H9 (cell line): ENCODE results near the gene KRTAP6-2. TPM values are rescaled to one million over a fixed set of nuclear protein-coding genes. Genes with fewer than 3 reads are reported as not detected.

ENCODE experiments used
- DNase-seq: peaks from one replicate; pipeline ENCODE4 v3.0.0-alpha.2; 2017
- H2AFZ ChIP-seq: one replicate; pipeline ENCODE4 v1.6.1; 2013; ENCODE audit warnings: mild to moderate bottlenecking, low read length, control low read depth, moderate library complexity
- H2AK5ac ChIP-seq: 2 replicates; pipeline ENCODE4 v1.6.1; 2013; ENCODE audit warnings: low read length, control low read depth, mixed read lengths; ENCODE audit not compliant: insufficient read length
- H2BK120ac ChIP-seq: one replicate; pipeline ENCODE4 v1.6.1; 2013; ENCODE audit warnings: low read depth, mild to moderate bottlenecking, low read length, control low read depth, inconsistent platforms; ENCODE audit not compliant: poor library complexity, severe bottlenecking
- H2BK12ac ChIP-seq: 2 replicates; pipeline ENCODE4 v1.6.1; 2013; ENCODE audit warnings: low read length, control low read depth, mixed read lengths, low read depth; ENCODE audit not compliant: insufficient read length
- H2BK15ac ChIP-seq: 2 replicates; pipeline ENCODE4 v1.6.1; 2013; ENCODE audit warnings: low read depth, low read length, control low read depth
- H2BK20ac ChIP-seq: one replicate; pipeline ENCODE4 v1.6.1; 2013; ENCODE audit warnings: low read depth, mild to moderate bottlenecking, low read length, control low read depth, inconsistent platforms; ENCODE audit not compliant: poor library complexity, severe bottlenecking
- H2BK5ac ChIP-seq: 2 replicates; pipeline ENCODE4 v1.6.1; 2013; ENCODE audit warnings: low read length, control low read depth, mixed read lengths; ENCODE audit not compliant: insufficient read length
- H3K14ac ChIP-seq: 2 replicates; pipeline ENCODE4 v1.6.1; 2013; ENCODE audit warnings: low read length, control low read depth; ENCODE audit not compliant: insufficient read depth
- H3K18ac ChIP-seq: 2 replicates; pipeline ENCODE4 v1.6.1; 2013; ENCODE audit warnings: low read depth, mild to moderate bottlenecking, mixed read lengths, low read length, control low read depth; ENCODE audit not compliant: insufficient read length
- H3K23ac ChIP-seq: 2 replicates; pipeline ENCODE4 v1.6.1; 2013; ENCODE audit warnings: low read length, control low read depth, mixed read lengths, low read depth; ENCODE audit not compliant: insufficient read length
- H3K23me2 ChIP-seq: 2 replicates; pipeline ENCODE4 v1.6.1; 2013; ENCODE audit warnings: low read depth, mild to moderate bottlenecking, mixed read lengths, low read length, control low read depth; ENCODE audit not compliant: insufficient read length, poor library complexity, severe bottlenecking
- H3K27ac ChIP-seq: 2 replicates; pipeline ENCODE4 v1.5.1; 2013; ENCODE audit warnings: low read length, control low read depth, mixed read lengths, low read depth; ENCODE audit not compliant: insufficient read length
- H3K27me3 ChIP-seq: 2 replicates; pipeline ENCODE4 v1.6.1; 2013; ENCODE audit warnings: low read length, control low read depth, inconsistent platforms; ENCODE audit not compliant: insufficient read depth
- H3K4ac ChIP-seq: 2 replicates; pipeline ENCODE4 v1.6.1; 2013; ENCODE audit warnings: low read depth, mild to moderate bottlenecking, control low read depth, inconsistent platforms, low read length, moderate library complexity
- H3K4me1 ChIP-seq: 2 replicates; pipeline ENCODE4 v1.6.1; 2013; ENCODE audit warnings: low read length, control low read depth, inconsistent platforms; ENCODE audit not compliant: insufficient read depth
- H3K4me2 ChIP-seq: 2 replicates; pipeline ENCODE4 v1.6.1; 2013; ENCODE audit warnings: low read length, control low read depth, mixed read lengths; ENCODE audit not compliant: insufficient read length, insufficient read depth
- H3K56ac ChIP-seq: 2 replicates; pipeline ENCODE4 v1.6.1; 2013; ENCODE audit warnings: low read depth, mild to moderate bottlenecking, mixed read lengths, low read length, control low read depth; ENCODE audit not compliant: insufficient read length
- H3K79me1 ChIP-seq: 2 replicates; pipeline ENCODE4 v1.6.1; 2013; ENCODE audit warnings: low read depth, mild to moderate bottlenecking, moderate library complexity, low read length, control low read depth, inconsistent platforms; ENCODE audit not compliant: insufficient read depth, poor library complexity, severe bottlenecking
- H3K79me2 ChIP-seq: 2 replicates; pipeline ENCODE4 v1.6.1; 2013; ENCODE audit warnings: low read length, control low read depth, inconsistent platforms; ENCODE audit not compliant: insufficient read depth
- H3K9ac ChIP-seq: 2 replicates; pipeline ENCODE4 v1.6.1; 2013; ENCODE audit warnings: low read length, control low read depth, mixed read lengths; ENCODE audit not compliant: insufficient read length; ENCODE audit errors: extremely low read depth
- H3K9me3 ChIP-seq: one replicate; pipeline ENCODE4 v1.6.1; 2013; ENCODE audit warnings: low read depth, low read length, inconsistent platforms; ENCODE audit not compliant: control insufficient read depth
- H3T11ph ChIP-seq: one replicate; pipeline ENCODE4 v1.6.1; 2013; ENCODE audit warnings: mild to moderate bottlenecking, low read length, control low read depth, inconsistent platforms
- H4K20me1 ChIP-seq: one replicate; pipeline ENCODE4 v1.6.1; 2013; ENCODE audit not compliant: control insufficient read depth, insufficient read length, insufficient read depth
- H4K5ac ChIP-seq: 2 replicates; pipeline ENCODE4 v1.6.1; 2013; ENCODE audit warnings: low read depth, mild to moderate bottlenecking, mixed read lengths, low read length, control low read depth; ENCODE audit not compliant: insufficient read length
- H4K8ac ChIP-seq: replicated peaks from 2 replicates; pipeline ENCODE4 v1.6.1; 2013; ENCODE audit warnings: low read length, control low read depth, mixed read lengths, low read depth; ENCODE audit not compliant: insufficient read length
- H4K91ac ChIP-seq: 2 replicates; pipeline ENCODE4 v1.6.1; 2013; ENCODE audit warnings: low read depth, mild to moderate bottlenecking, moderate library complexity, mixed read lengths, low read length, control low read depth; ENCODE audit not compliant: insufficient read length
- H3K27ac Mint-ChIP-seq, 3 experiments: 2 replicates in 2 of 3; 3 replicates in 1 of 3; pipeline ENCODE4 v1.8.0; 2020 to 2021; ENCODE audit warnings: mixed read lengths in 3 of 3, mild to moderate bottlenecking in 1 of 3, moderate library complexity in 1 of 3
- H3K27me3 Mint-ChIP-seq: 2 replicates; pipeline ENCODE4 v1.8.0; 2021; ENCODE audit warnings: low read depth, mild to moderate bottlenecking, moderate library complexity, mixed read lengths
- H3K36me3 Mint-ChIP-seq, 3 experiments: 2 replicates in 2 of 3; 3 replicates in 1 of 3; pipeline ENCODE4 v1.8.0; 2020 to 2021; ENCODE audit warnings: low read depth in 3 of 3, mixed read lengths in 3 of 3; ENCODE audit not compliant: insufficient read depth in 1 of 3
- H3K4me1 Mint-ChIP-seq, 2 experiments: 2 replicates each; pipeline ENCODE4 v1.8.0; 2020; ENCODE audit warnings: mixed read lengths in 2 of 2
- H3K4me3 Mint-ChIP-seq, 2 experiments: 2 replicates in 1 of 2; 3 replicates in 1 of 2; pipeline ENCODE4 v1.8.0; 2020 to 2021; ENCODE audit warnings: mild to moderate bottlenecking in 2 of 2, mixed read lengths in 2 of 2, moderate library complexity in 1 of 2
- H3K9me3 Mint-ChIP-seq, 2 experiments: 2 replicates in 1 of 2; 3 replicates in 1 of 2; pipeline ENCODE4 v1.8.0; 2020; ENCODE audit warnings: mild to moderate bottlenecking in 2 of 2, mixed read lengths in 2 of 2, moderate library complexity in 1 of 2
- total RNA-seq: library from RNA; stranded (reverse); gene quantifications from 2 replicates; pipeline ENCODE4 v1.2.1, GENCODE V29; 2021
- TF ChIP-seq, protein P1 (sequence below): fragments of 200-600 bp; sonication (generic); conservative IDR thresholded peaks from 3 replicates; pipeline ENCODE4 v1.8.0; 2021; ENCODE audit warnings: antibody characterized with exemption, mild to moderate bottlenecking

KRTAP6-2 gene
- total RNA-seq, 1 experiment from 2014 or later: not detected

DNA sequence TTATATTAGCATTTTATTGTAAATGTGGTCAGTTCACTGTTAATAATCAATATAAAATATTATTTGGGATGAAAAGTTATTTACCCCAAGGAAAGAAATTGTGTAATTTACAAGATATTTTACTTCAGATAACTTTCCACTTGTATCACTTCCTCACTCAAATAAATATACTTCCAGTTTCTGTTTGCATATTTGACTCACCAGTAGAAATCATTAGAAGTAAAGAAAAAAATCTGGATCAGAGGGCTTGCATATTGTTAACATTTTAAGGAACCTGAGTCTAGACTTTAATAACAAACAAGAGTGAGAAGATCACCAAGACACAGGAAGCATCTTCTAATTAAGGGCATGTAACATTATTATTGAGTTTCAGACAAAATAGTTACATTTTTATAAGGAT, 21.4 kb upstream of the KRTAP6-2 start:
- Histone ChIP-seq H2BK12ac (no peak overlapping the region), H3K79me1 (no peaks in the 10 kb centered on the region), H2BK15ac (no peak overlapping the region), H3K18ac (no peak overlapping the region), H3K23ac (no peak overlapping the region), H3K9me3 (no peaks in the 10 kb centered on the region), H3T11ph (no peak overlapping the region), H2BK5ac (no peak overlapping the region), H4K91ac (no peak overlapping the region), H3K4me2 (no peak overlapping the region), H3K4ac (no peak overlapping the region), H2AK5ac (no peak overlapping the region), H4K20me1 (no peaks in the 10 kb centered on the region), H4K5ac (no peak overlapping the region), H3K79me2 (no peaks in the 10 kb centered on the region), H2BK20ac (no peak overlapping the region), H4K8ac (no peak overlapping the region), H3K23me2 (no peaks in the 10 kb centered on the region), H3K56ac (no peak overlapping the region), H2BK120ac (no peak overlapping the region), H2AFZ (no peak overlapping the region), H3K9ac (no peak overlapping the region), H3K27ac (no peak overlapping the region), H3K4me1 (no peaks in the 10 kb centered on the region), H3K27me3 (no peaks in the 10 kb centered on the region), H3K14ac (no peak overlapping the region)
- no peak overlapping the region for H3K27ac Mint-ChIP-seq
- no peaks in the 10 kb centered on the region for H3K4me1 Mint-ChIP-seq
- H3K36me3 Mint-ChIP-seq: peaks cover 6 to 25% (median 9%) of the 10 kb centered on the region in 3 experiments
- H3K27me3 Mint-ChIP-seq: peaks cover 1% of the 10 kb centered on the region
- no peak overlapping the region for H3K4me3 Mint-ChIP-seq
- TF ChIP-seq, protein P1, sequence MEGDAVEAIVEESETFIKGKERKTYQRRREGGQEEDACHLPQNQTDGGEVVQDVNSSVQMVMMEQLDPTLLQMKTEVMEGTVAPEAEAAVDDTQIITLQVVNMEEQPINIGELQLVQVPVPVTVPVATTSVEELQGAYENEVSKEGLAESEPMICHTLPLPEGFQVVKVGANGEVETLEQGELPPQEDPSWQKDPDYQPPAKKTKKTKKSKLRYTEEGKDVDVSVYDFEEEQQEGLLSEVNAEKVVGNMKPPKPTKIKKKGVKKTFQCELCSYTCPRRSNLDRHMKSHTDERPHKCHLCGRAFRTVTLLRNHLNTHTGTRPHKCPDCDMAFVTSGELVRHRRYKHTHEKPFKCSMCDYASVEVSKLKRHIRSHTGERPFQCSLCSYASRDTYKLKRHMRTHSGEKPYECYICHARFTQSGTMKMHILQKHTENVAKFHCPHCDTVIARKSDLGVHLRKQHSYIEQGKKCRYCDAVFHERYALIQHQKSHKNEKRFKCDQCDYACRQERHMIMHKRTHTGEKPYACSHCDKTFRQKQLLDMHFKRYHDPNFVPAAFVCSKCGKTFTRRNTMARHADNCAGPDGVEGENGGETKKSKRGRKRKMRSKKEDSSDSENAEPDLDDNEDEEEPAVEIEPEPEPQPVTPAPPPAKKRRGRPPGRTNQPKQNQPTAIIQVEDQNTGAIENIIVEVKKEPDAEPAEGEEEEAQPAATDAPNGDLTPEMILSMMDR: no peak
- no peak for DNase-seq
- peaks cover 11 to 32% of the 10 kb centered on the region in 2 experiments for H3K9me3 Mint-ChIP-seq
